DOHH2 (cell line): ENCODE data around the gene ASH1L.
"Not testable (repeated sequence)": the region's sequence is repeated elsewhere in the genome, so short reads cannot be mapped to it uniquely, and the experiment has no call there.

Experiments
- EZH2phosphoT487 ChIP-seq: fragments of 200-600 bp; sonication (generic); IDR thresholded peaks from 2 replicates; pipeline ENCODE4 v1.6.1; 2017; ENCODE audit warnings: borderline replicate concordance, mild to moderate bottlenecking, antibody characterized with exemption, low read length, moderate library complexity, mixed read lengths
- TF ChIP-seq, protein P1 (sequence below): fragments of 200-600 bp; sonication (generic); IDR thresholded peaks from one replicate; pipeline ENCODE4 v1.5.1; 2014; ENCODE audit warnings: antibody characterized with exemption, mild to moderate bottlenecking, low read depth, low read length; ENCODE audit not compliant: poor library complexity, severe bottlenecking

DNA sequence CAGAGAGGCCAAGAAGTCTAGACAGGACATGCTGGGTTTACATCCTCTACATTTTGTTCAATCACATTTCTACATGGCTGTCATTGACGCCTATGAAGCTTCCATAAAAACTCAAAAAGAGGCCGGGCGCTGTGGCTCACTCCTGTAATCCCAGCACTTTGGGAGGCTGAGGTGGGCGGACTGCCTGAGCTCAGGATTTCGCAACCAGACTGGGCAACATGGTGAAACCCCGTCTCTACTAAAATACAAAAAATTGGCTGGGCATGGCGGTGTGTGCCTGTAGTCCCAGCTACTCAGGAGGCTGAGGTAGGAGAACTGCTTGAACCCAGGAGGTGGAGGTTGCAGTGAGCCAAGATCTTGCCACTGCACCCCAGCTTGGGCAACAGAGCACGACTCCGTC is 150.8 kb downstream of the ASH1L start:
- TF ChIP-seq, protein P1, sequence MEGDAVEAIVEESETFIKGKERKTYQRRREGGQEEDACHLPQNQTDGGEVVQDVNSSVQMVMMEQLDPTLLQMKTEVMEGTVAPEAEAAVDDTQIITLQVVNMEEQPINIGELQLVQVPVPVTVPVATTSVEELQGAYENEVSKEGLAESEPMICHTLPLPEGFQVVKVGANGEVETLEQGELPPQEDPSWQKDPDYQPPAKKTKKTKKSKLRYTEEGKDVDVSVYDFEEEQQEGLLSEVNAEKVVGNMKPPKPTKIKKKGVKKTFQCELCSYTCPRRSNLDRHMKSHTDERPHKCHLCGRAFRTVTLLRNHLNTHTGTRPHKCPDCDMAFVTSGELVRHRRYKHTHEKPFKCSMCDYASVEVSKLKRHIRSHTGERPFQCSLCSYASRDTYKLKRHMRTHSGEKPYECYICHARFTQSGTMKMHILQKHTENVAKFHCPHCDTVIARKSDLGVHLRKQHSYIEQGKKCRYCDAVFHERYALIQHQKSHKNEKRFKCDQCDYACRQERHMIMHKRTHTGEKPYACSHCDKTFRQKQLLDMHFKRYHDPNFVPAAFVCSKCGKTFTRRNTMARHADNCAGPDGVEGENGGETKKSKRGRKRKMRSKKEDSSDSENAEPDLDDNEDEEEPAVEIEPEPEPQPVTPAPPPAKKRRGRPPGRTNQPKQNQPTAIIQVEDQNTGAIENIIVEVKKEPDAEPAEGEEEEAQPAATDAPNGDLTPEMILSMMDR, result not testable (repeated sequence)
- TF ChIP-seq EZH2phosphoT487, result not testable (repeated sequence)
